Ovary (tissue), 3 donors: ENCODE data around the gene FEZF1.

Source experiments
- CTCF ChIP-seq, 3 donors: fragments of 450-650 bp in 2 of 3; fragments of 200-600 bp in 1 of 3; IDR thresholded peaks; one replicate each; pipeline versions ENCODE4 v1.5.1 to v1.8.0; 2016 to 2022; ENCODE audit warnings: antibody characterized with exemption in 3 of 3, mild to moderate bottlenecking in 1 of 3
- EP300 ChIP-seq: sonication (generic); formaldehyde crosslinking; IDR thresholded peaks from one replicate; pipeline ENCODE4 v1.6.1; 2017; ENCODE audit warnings: antibody characterized with exemption
- POLR2A ChIP-seq: fragments of 450-650 bp; IDR thresholded peaks from one replicate; pipeline ENCODE4 v1.6.1; 2017; ENCODE audit warnings: antibody characterized with exemption, mild to moderate bottlenecking, moderate library complexity
- donor health status: DM: no; HTN: no; CAD: no.

GRCh38 chr7:122291189-122291588, 13.4 kb downstream of the FEZF1 start:
- no peak for TF ChIP-seq CTCF (IDR thresholded peaks at IDR 0.05)
- no peak for TF ChIP-seq POLR2A
- no peak for TF ChIP-seq EP300
